RPMI7951 (cell line): Measurements from ENCODE around the gene MRPL9. TPM values are rescaled to one million over a fixed set of nuclear protein-coding genes. Genes with fewer than 3 reads are reported as not detected.
A peak's percentile ranks its signal among the peaks of the same experiment; 100 is the strongest.

ENCODE experiments used
- DNase-seq: peaks from one replicate; pipeline ENCODE4 v3.0.0-alpha.2; 2012; ENCODE audit warnings: low read depth
- total RNA-seq: library from RNA; depleted of rRNA; stranded (reverse); fragments of >200 nt; shearing (Covaris generic); gene quantifications from 2 replicates; pipeline ENCODE4 v1.2.3, GENCODE V29; 2014; rRNA removed

MRPL9 gene
- total RNA-seq, 1 experiment from 2014 or later = 101 TPM

DNA sequence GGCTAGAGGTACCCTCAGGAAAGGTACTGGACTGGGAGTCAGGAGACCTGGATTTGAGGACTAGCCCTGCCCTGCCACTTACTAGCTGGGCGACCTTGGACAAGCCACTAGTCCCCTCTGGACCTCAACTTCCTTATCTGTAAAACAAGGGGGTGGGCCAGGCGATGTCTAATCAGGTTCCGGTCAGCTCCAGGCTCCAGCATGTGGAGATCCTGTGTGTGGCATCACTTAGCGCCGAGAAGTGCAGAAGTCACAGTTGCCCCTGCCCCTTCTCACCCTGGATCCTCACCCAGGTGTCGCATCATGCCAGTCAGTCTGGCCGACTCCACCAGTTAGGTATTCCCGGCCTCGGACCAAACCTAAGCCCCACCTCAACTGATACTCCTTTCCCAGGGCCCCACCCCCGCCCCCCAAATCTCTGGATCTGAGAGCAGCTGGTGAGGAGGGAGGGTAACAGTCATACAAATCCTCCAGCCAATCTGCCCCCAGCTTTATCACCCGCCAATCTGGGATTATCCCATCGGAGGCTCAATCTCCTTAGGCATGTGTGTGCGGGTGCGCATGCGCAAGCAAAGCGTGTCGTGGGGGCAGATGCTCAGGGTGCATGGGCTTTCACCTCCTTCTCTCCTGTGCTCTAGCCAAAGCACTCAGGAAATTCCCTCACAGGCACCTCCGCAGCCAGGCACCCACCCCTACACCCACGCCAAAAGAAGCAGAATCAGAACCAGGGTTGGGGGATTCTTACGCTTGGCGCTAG is 52.1 kb downstream of the MRPL9 start:
- no peak for DNase-seq

- peak; percentile 29 for DNase-seq
Measured at GRCh38 chr1:151710187-151710840, 53.0 kb downstream of the MRPL9 start.

Other genes with a start within 250 kb of the MRPL9 start
- 2.3 and 3.8 TPM in 2 replicates for gene TUFT1, start 223.2 kb downstream of the MRPL9 start, total RNA-seq
- 15.4 and 19.6 TPM in 2 replicates for gene SNX27, start 151.4 kb downstream of the MRPL9 start, total RNA-seq
- not detected in 2 replicates for gene CELF3, start 46.7 kb downstream of the MRPL9 start, total RNA-seq
- gene RIIAD1, start 42.0 kb downstream of the MRPL9 start, total RNA-seq = not detected in 2 replicates
- gene TDRKH, start 27.0 kb upstream of the MRPL9 start, total RNA-seq = 4.6 and 5.5 TPM in 2 replicates
- not detected in 2 replicates for gene LINGO4, start 41.9 kb upstream of the MRPL9 start, total RNA-seq
- not detected in 2 replicates for gene RORC, start 68.3 kb upstream of the MRPL9 start, total RNA-seq
- gene C2CD4D, start 76.3 kb upstream of the MRPL9 start, total RNA-seq = not detected in 2 replicates
- not detected in 2 replicates for gene THEM5, start 90.2 kb upstream of the MRPL9 start, total RNA-seq
- gene THEM4, start 146.0 kb upstream of the MRPL9 start, total RNA-seq = 14.8 and 19.7 TPM in 2 replicates
- 165 and 220 TPM in 2 replicates for gene S100A10, start 230.4 kb upstream of the MRPL9 start, total RNA-seq